Lung (tissue), 12 donors: ENCODE data around the gene TDRD12. TPM values are rescaled to one million over a fixed set of nuclear protein-coding genes. Genes with fewer than 3 reads are reported as not detected.
"Not testable (repeated sequence)": the region's sequence is repeated elsewhere in the genome, so short reads cannot be mapped to it uniquely, and the experiment has no call there.

Experiments
- ATAC-seq: fragments of 200-7000 bp; cut with Tn5 transposase; one replicate; pipeline ENCODE4 v1.9.1; 2020; ENCODE audit warnings: moderate number of reproducible peaks; ENCODE audit not compliant: insufficient read depth, low FRiP score
- DNase-seq, 3 donors: peaks; one replicate each; pipeline ENCODE4 v3.0.0-alpha.2; 2013 to 2017
- H3K27ac ChIP-seq, 2 donors: one replicate each; pipeline ENCODE4 v1.5.1; 2013; ENCODE audit warnings: mild to moderate bottlenecking in 2 of 2, moderate library complexity in 2 of 2, control low read depth in 1 of 2, inconsistent platforms in 1 of 2, low read depth in 1 of 2, low read length in 1 of 2
- H3K27me3 ChIP-seq, 3 donors: one replicate each; pipeline ENCODE4 v1.5.1; 2013; ENCODE audit warnings: low read length in 2 of 3; ENCODE audit not compliant: control insufficient read depth in 3 of 3, insufficient read depth in 3 of 3
- H3K36me3 ChIP-seq, 4 donors: one replicate each; pipeline ENCODE4 v1.5.1; 2013; ENCODE audit warnings: low read length in 4 of 4, mild to moderate bottlenecking in 1 of 4, moderate library complexity in 1 of 4; ENCODE audit not compliant: control insufficient read depth in 4 of 4, insufficient read depth in 4 of 4
- H3K4me1 ChIP-seq, 5 donors: one replicate each; pipeline ENCODE4 v1.5.1; 2013; ENCODE audit warnings: low read length in 5 of 5, mild to moderate bottlenecking in 2 of 5, moderate library complexity in 1 of 5; ENCODE audit not compliant: control insufficient read depth in 5 of 5, insufficient read depth in 5 of 5
- H3K4me3 ChIP-seq: one replicate; pipeline ENCODE4 v1.5.1; 2013; ENCODE audit warnings: mild to moderate bottlenecking, control low read depth, moderate library complexity
- H3K9ac ChIP-seq, 2 donors: one replicate each; pipeline ENCODE4 v1.5.1; 2013; ENCODE audit warnings: low read length in 2 of 2, control low read depth in 1 of 2; ENCODE audit not compliant: insufficient read depth in 1 of 2
- H3K9me3 ChIP-seq, 4 donors: one replicate each; pipeline ENCODE4 v1.5.1; 2013; ENCODE audit warnings: low read length in 3 of 4, mild to moderate bottlenecking in 1 of 4, moderate library complexity in 1 of 4; ENCODE audit not compliant: control insufficient read depth in 4 of 4, insufficient read depth in 3 of 4
- WGBS, 2 donors: extraction: QIAGEN DNeasy Blood & Tissue Kit; methylation state at CpG; one replicate each; pipeline ENCODE4 v1.1.7; 2013; 5-methylcytosine and 5-hydroxymethylcytosine counted together
- polyA plus RNA-seq, 2 donors: library from polyadenylated mRNA; stranded (reverse); fragments of 200-250 nt; gene quantifications; one replicate each; pipeline ENCODE4 v1.2.1, GENCODE V29; 2013
- total RNA-seq, 2 donors: library from RNA; depleted of rRNA in 1 of 2; stranded (reverse); fragments of >200 nt in 1 of 2; gene quantifications; one replicate each; pipeline ENCODE4 v1.2.1, GENCODE V29; 2014 to 2021
- TF ChIP-seq, protein P1 (sequence below): IDR thresholded peaks from 2 replicates; pipeline ENCODE4 v1.5.1; 2012; ENCODE audit warnings: mild to moderate bottlenecking; ENCODE audit errors: control extremely low read depth, extremely low read depth
- donor health status: control.
- donor health status: control.
- donor health status: Bipolar disorder and iron deficiency.
- donor health status: healthy.
- donor health status: DM: yes; HTN: yes; CAD: no.

TDRD12 gene
- total and polyA plus RNA-seq, 4 donors, result 0.08 to 0.14 (median 0.10) TPM

DNA sequence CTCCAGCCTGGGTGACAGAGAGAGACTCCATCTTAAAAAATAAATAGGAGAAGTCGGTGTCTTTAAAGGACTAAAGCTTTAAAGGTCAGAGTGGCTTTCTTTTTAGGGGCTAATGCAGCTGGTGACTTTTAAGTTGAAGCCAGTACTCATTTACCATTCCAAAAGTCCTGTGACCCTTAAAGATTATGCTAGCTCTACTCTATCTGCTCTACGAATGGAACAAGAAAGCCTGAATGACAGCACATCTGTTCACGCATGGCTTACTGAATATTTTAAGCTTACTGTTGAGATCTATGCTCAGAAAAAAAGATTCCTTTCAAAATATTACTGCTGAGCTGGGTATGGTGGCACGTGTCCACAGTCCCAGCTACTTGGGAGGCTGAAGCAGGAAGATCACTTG lies 16.4 kb downstream of the TDRD12 start:
- DNase-seq, result no peak
- no peak for ATAC-seq
- H3K36me3 ChIP-seq, result no peaks in the 10 kb centered on the region
- no peak overlapping the region for H3K4me3 ChIP-seq
- H3K27ac ChIP-seq, result no peak overlapping the region
- H3K9me3 ChIP-seq, result no peaks in the 10 kb centered on the region
- TF ChIP-seq, protein P1, sequence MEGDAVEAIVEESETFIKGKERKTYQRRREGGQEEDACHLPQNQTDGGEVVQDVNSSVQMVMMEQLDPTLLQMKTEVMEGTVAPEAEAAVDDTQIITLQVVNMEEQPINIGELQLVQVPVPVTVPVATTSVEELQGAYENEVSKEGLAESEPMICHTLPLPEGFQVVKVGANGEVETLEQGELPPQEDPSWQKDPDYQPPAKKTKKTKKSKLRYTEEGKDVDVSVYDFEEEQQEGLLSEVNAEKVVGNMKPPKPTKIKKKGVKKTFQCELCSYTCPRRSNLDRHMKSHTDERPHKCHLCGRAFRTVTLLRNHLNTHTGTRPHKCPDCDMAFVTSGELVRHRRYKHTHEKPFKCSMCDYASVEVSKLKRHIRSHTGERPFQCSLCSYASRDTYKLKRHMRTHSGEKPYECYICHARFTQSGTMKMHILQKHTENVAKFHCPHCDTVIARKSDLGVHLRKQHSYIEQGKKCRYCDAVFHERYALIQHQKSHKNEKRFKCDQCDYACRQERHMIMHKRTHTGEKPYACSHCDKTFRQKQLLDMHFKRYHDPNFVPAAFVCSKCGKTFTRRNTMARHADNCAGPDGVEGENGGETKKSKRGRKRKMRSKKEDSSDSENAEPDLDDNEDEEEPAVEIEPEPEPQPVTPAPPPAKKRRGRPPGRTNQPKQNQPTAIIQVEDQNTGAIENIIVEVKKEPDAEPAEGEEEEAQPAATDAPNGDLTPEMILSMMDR, result no peak
- 81 to 89% methylated on average over 4 of the region's 4 CpGs for WGBS, 2 donors
- no peak overlapping the region for H3K9ac ChIP-seq
- H3K27me3 ChIP-seq, result no peaks in the 10 kb centered on the region
- H3K4me1 ChIP-seq, result no peaks in the 10 kb centered on the region

DNA sequence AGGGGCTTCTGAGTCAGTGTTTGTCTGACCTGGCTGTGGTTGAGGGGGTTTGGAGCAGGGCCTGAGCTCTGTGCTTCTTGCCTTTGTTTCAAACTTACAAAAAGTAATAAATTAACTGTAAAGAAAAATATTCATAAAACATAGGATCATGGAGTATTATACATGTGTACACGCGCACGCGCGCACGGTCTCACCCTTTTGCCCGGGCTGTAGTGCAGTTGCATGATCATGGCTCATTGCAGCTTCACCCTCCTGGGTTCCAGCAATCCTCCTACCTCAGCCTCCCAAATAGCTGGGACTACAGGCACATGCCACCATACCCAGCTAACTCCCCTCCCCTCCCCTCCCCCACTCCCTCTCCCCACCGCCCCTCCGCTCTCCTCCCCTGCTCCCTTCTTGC lies 23.5 kb downstream of the TDRD12 start:
- Histone ChIP-seq H3K4me1 (peaks cover 0 to 2% (median 0%) of the 10 kb centered on the region in 5 donors), H3K36me3 (no peaks in the 10 kb centered on the region), H3K9me3 (no peaks in the 10 kb centered on the region), H3K9ac (no peak overlapping the region), H3K4me3 (no peak overlapping the region), H3K27me3 (no peaks in the 10 kb centered on the region), H3K27ac (no peak overlapping the region)
- WGBS, 2 donors, result 97 to 98% methylated on average over 9 of the region's 9 CpGs
- no peak for ATAC-seq
- no peak for DNase-seq
- TF ChIP-seq, protein P1, result no peak

DNA sequence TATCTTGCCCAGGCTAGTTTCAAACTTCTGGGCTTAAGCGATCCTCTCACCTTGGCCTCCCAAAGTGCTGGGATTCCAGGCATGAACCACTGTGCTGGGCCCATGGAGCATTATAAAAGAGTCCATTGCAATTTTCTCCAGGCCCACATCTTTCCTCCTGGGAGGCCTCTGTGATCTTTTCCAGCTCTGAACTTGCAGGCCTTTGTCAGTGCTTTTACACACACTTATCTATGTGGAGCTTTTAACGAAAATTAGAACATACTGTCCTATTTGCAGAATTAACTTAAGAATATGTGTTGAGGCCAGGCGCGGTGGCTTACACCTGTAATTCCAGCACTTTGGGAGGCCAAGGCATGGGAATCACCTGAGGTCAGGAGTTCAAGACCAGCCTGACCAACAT lies 23.9 kb downstream of the TDRD12 start:
- TF ChIP-seq, protein P1, result no peak
- H3K36me3 ChIP-seq, result no peaks in the 10 kb centered on the region
- ATAC-seq (no peak), DNase-seq (no peak)
- no peaks in the 10 kb centered on the region for H3K27me3 ChIP-seq
- peaks cover 0 to 2% (median 0%) of the 10 kb centered on the region in 5 donors for H3K4me1 ChIP-seq
- H3K4me3 ChIP-seq, result no peak overlapping the region
- H3K27ac ChIP-seq, result no peak overlapping the region
- WGBS, 2 donors, result 94 to 98% methylated on average over 4 of the region's 4 CpGs
- H3K9ac ChIP-seq, result no peak overlapping the region
- H3K9me3 ChIP-seq, result no peaks in the 10 kb centered on the region

DNA sequence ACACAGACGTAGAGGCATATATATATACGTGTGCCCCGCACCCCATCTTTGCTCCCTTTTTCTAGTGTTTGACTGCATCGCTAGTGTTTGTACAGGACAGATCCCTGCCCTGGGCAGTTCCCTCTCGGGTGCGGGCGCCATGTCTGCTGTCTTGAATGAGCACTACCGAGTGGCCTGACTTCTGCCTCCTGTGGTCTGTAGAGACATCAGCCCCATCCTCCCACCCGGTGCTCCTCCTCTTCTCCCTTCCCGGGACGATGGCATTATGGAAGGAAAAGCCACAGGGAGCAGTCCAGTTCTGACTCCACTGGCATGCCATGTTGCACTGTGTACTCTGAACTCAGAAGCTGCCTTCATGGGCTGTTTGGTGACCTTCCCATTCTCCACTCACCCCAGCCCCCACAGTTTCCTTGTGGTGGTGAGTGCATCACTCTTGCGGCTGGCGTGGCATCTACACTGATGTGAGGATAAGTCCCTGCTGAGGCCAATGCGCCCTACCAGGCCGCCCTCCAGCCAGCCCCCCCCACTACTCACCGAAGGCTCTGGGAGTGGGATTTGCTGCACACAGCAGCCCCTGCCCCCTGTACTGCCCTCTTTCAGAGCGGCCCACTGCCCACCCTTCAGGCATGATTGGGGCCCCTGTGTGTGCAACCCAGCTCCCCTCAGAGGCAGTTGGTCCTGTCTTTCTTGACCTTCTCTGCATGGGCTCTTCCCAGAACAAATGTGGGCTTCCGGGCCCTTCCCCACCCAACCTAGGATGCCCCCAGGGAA lies 25.2 kb downstream of the TDRD12 start:
- WGBS, 2 donors, result 88 to 90% methylated on average over 18 of the region's 18 CpGs
- DNase-seq, result no peak

DNA sequence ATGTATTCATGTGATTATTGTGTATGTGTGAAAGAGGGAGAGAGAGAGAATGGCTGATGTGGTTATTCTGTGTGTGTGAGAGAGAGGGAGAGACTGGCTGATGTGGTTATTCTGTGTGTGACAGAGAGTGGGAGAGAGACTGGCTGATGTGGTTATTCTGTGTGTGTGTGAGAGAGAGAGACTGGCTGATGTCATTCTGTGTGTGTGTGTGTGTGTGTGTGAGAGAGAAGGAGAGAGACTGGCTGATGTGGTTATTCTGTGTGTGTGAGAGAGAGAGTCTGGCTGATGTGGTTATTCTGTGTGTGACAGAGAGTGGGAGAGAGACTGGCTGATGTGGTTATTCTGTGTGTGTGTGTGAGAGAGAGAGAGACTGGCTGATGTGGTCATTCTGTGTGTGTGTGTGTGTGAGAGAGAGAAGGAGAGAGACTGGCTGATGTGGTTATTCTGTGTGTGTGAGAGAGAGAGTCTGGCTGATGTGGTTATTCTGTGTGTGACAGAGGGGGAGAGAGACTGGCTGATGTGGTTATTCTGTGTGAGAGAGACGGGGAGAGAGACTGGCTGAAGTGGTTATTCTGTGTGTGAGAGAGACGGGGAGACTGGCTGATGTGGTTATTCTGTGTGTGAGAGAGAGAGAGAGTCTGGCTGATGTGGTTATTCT lies 26.2 kb downstream of the TDRD12 start:
- not testable (repeated sequence) for H3K9ac ChIP-seq, H3K27ac ChIP-seq, H3K27me3 ChIP-seq, H3K4me1 ChIP-seq, H3K4me3 ChIP-seq, DNase-seq, H3K36me3 ChIP-seq, ATAC-seq, H3K9me3 ChIP-seq
- 5 to 27% methylated on average over 2 of the region's 2 CpGs for WGBS, 2 donors

More for the DNA sequence above, 25.2 kb downstream of the TDRD12 start:
- no peak overlapping the region for H3K4me3 ChIP-seq
- no peaks in the 10 kb centered on the region for H3K9me3 ChIP-seq
- no peak for ATAC-seq
- no peak overlapping the region for H3K9ac ChIP-seq
- TF ChIP-seq, protein P1, result no peak
- peaks cover 0 to 2% (median 0%) of the 10 kb centered on the region in 5 donors for H3K4me1 ChIP-seq
- no peak overlapping the region for H3K27ac ChIP-seq
- H3K27me3 ChIP-seq, result no peaks in the 10 kb centered on the region
- H3K36me3 ChIP-seq, result no peaks in the 10 kb centered on the region
